Naive thymus-derived CD4-positive, alpha-beta T cell (primary cell): ENCODE data around the gene PCBP3. TPM values are rescaled to one million over a fixed set of nuclear protein-coding genes. Genes with fewer than 3 reads are reported as not detected.

ENCODE experiments used
- ATAC-seq: fragments of 150-1000 bp; cut with Tn5 transposase; 2 replicates; pipeline ENCODE4 v1.10.0; 2021; ENCODE audit warnings: mild to moderate bottlenecking, moderate library complexity
- CTCF ChIA-PET: fragments of 350-600 bp; sonication (Branson Sonifier 250); formaldehyde crosslinking; loops from one replicate; lab custom pipeline; 2021; ENCODE audit warnings: antibody characterized with exemption; lab: Charles Lee
- POLR2A ChIA-PET: fragments of 350-600 bp; sonication (Branson Sonifier 250); formaldehyde crosslinking; loops from one replicate; lab custom pipeline; 2021; ENCODE audit warnings: antibody characterized with exemption, inconsistent platforms; lab: Charles Lee
- DNase-seq, 9 donors: peaks; one replicate each; pipeline versions ENCODE4 v3.0.0 to v3.0.0-alpha.2; 2020 to 2022; ENCODE audit warnings: mixed read lengths in 1 of 9
- H3K27ac ChIP-seq: one replicate; pipeline ENCODE4 v1.7.0; 2013; ENCODE audit warnings: mild to moderate bottlenecking, low read depth, low read length, moderate library complexity
- H3K27me3 ChIP-seq, 2 donors: one replicate each; pipeline ENCODE4 v1.7.0; 2013; ENCODE audit warnings: low read length in 2 of 2, mild to moderate bottlenecking in 2 of 2, moderate library complexity in 2 of 2; ENCODE audit not compliant: control insufficient read depth in 2 of 2, insufficient read depth in 2 of 2
- H3K36me3 ChIP-seq, 3 experiments: 1 replicate in 2 of 3; 2 replicates in 1 of 3; pipeline ENCODE4 v1.7.0; 2013; ENCODE audit warnings: low read length in 3 of 3, mild to moderate bottlenecking in 3 of 3, moderate library complexity in 1 of 3; ENCODE audit not compliant: insufficient read depth in 3 of 3, control insufficient read depth in 2 of 3
- H3K4me1 ChIP-seq, 2 donors: one replicate each; pipeline ENCODE4 v1.7.0; 2013; ENCODE audit warnings: low read length in 2 of 2, mild to moderate bottlenecking in 2 of 2, moderate library complexity in 1 of 2; ENCODE audit not compliant: control insufficient read depth in 2 of 2, insufficient read depth in 2 of 2
- H3K4me3 ChIP-seq: 2 replicates; pipeline ENCODE4 v1.7.0; 2013; ENCODE audit warnings: mild to moderate bottlenecking, low read length
- H3K9me3 ChIP-seq, 3 experiments: 1 replicate in 2 of 3; 2 replicates in 1 of 3; pipeline ENCODE4 v1.7.0; 2013; ENCODE audit warnings: low read length in 3 of 3; ENCODE audit not compliant: control insufficient read depth in 2 of 3
- H3K27ac Mint-ChIP-seq, 9 donors: one replicate each; pipeline ENCODE4 v1.8.0; 2020 to 2022; ENCODE audit warnings: mixed read lengths in 9 of 9, mild to moderate bottlenecking in 8 of 9, moderate library complexity in 5 of 9, inconsistent platforms in 2 of 9
- H3K27me3 Mint-ChIP-seq, 5 donors: one replicate each; pipeline ENCODE4 v1.8.0; 2021 to 2022; ENCODE audit warnings: mixed read lengths in 5 of 5, mild to moderate bottlenecking in 1 of 5
- H3K36me3 Mint-ChIP-seq, 5 donors: one replicate each; pipeline ENCODE4 v1.8.0; 2020 to 2022; ENCODE audit warnings: mixed read lengths in 5 of 5, mild to moderate bottlenecking in 3 of 5, inconsistent platforms in 1 of 5
- H3K4me1 Mint-ChIP-seq, 7 donors: one replicate each; pipeline ENCODE4 v1.8.0; 2020 to 2022; ENCODE audit warnings: mixed read lengths in 7 of 7, mild to moderate bottlenecking in 3 of 7, inconsistent platforms in 1 of 7
- H3K4me3 Mint-ChIP-seq, 10 donors: one replicate each; pipeline ENCODE4 v1.8.0; 2020 to 2022; ENCODE audit warnings: mild to moderate bottlenecking in 10 of 10, mixed read lengths in 10 of 10, moderate library complexity in 6 of 10, inconsistent platforms in 2 of 10
- H3K9me3 Mint-ChIP-seq, 11 donors: one replicate each; pipeline ENCODE4 v1.8.0; 2020 to 2022; ENCODE audit warnings: mixed read lengths in 11 of 11, mild to moderate bottlenecking in 4 of 11, inconsistent platforms in 1 of 11, moderate library complexity in 1 of 11
- intact Hi-C, 2 donors: fragments of 100-400 bp; cut with micrococcal nuclease; formaldehyde crosslinking; loops; one replicate each; pipeline ENCODE4 v1.15.1; 2023
- polyA plus RNA-seq, 2 donors: library from polyadenylated mRNA; unstranded; fragments of 300-500 nt; fragmentation: Illumina TruSeq; gene quantifications; one replicate each; pipeline ENCODE4 v1.2.3, GENCODE V29; 2021
- total RNA-seq, 6 experiments: library from RNA in 5 of 6; stranded (reverse) in 5 of 6; gene quantifications; 1 replicate in 5 of 6; 2 replicates in 1 of 6; pipeline ENCODE4 v1.2.3 and lab custom pipeline; 2021 to 2026

PCBP3 gene
- total and polyA plus RNA-seq, 7 experiments from 2014 or later, result 1.2 to 5.2 (median 1.6) TPM

DNA sequence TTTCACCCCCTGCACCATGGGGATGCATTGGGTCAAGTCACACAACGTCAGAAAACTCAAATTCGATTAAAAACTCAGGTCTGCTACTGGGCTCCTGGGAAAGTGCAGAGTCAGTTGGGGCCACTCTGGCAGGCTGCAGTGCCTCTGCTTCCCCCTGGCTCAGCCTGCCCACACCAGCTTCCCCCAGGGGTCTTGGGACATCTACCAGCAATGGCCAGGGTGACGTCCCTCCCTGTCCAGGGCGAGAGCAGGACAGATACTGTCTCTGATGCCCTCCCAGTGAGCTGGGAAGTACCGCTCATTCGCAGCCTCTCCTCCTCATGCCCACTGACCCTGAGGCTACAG is 231.9 kb downstream of the PCBP3 start:
- ATAC-seq (no peak), DNase-seq (no peak)
- ChIA-PET CTCF (no interaction called here), POLR2A (interaction anchor here (1.0 kb wide), 1 partner anchor 425 kb away, joined by 5 read pairs; no protein-coding TSS in a partner anchor)
- no peaks in the 10 kb centered on the region for H3K9me3 Mint-ChIP-seq
- Histone ChIP-seq H3K4me1 (peaks cover 0 to 7% of the 10 kb centered on the region in 2 donors), H3K9me3 (no peaks in the 10 kb centered on the region), H3K4me3 (no peak overlapping the region), H3K27ac (no peak overlapping the region), H3K27me3 (no peaks in the 10 kb centered on the region), H3K36me3 (no peaks in the 10 kb centered on the region)
- H3K27ac Mint-ChIP-seq, result no peak overlapping the region
- no peak overlapping the region for H3K4me3 Mint-ChIP-seq
- H3K27me3 Mint-ChIP-seq, result peaks cover 0 to 3% (median 0%) of the 10 kb centered on the region in 5 donors
- intact Hi-C loops, result no loop called here
- H3K36me3 Mint-ChIP-seq, result peaks cover 0 to 3% (median 0%) of the 10 kb centered on the region in 5 donors
- H3K4me1 Mint-ChIP-seq, result peaks cover 2 to 21% (median 19%) of the 10 kb centered on the region in 7 donors

DNA sequence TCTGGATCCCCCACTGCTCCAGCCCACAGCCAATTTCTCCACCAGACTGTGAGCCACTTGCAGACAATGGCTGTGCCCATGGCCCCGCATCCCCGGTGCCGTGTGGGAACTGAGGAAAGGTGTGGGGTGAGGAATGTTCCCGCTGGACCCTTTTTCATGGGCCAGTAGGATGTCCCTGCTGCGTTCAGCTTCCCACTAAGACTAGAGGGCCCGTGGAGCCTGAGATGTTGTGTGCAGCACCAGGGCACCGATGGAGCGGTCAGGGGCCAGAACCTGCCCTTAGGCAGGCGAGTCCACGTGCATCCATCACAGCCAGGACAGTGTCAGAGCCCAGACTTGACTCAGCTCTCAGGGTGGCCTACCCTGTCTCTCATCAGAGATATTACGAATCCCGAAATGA is 232.4 kb downstream of the PCBP3 start:
- intact Hi-C loops, result no loop called here
- ATAC-seq (no peak), DNase-seq (no peak)
- ChIA-PET POLR2A (no interaction called here), CTCF (no interaction called here)
- Histone ChIP-seq H3K9me3 (no peaks in the 10 kb centered on the region), H3K4me3 (no peak overlapping the region), H3K36me3 (no peaks in the 10 kb centered on the region), H3K27ac (no peak overlapping the region), H3K4me1 (peaks cover 0 to 12% of the 10 kb centered on the region in 2 donors), H3K27me3 (no peaks in the 10 kb centered on the region)
- Mint-ChIP-seq H3K9me3 (no peaks in the 10 kb centered on the region), H3K36me3 (peaks cover 0 to 3% (median 0%) of the 10 kb centered on the region in 5 donors), H3K27me3 (peaks cover 0 to 4% (median 0%) of the 10 kb centered on the region in 5 donors), H3K27ac (no peak overlapping the region), H3K4me1 (peaks cover 4 to 26% (median 24%) of the 10 kb centered on the region in 7 donors), H3K4me3 (no peak overlapping the region)

DNA sequence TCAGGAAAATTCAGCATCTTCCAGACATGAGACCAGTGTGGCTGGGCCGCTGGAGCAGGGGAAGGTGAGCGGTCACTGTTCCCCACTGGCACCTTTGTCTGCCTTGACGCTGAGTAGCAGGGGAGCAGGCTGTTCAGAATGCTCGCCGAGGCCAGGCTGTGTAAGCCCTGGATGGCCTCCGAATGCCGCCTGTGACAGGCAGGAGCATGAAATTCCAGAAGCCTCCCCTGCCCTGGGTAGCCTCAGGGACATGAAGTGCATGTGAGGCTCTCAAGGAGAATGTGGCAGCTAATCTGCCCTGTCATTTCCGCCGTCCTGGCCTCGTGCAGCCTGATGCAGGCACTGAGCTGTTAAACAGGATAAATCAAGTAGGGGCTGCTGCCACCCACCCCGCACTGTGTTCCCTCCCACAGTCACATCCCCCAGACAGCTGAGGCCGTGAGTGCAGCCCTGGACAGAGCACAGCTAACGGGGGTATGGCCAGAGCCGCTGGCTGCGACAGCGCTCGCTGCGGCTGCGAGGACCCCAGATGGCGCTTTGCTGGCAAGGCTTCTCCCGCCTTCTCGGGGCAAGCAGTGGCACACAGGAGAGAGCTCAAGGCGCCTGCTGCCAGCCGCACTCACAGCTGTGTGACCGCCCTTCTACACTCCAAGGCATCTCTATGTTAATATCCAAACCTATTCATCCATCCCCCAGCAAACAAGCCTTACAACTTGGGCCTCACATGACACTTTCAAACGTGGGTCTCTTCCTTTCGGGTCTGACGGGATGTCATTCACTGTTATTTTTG is 233.1 kb downstream of the PCBP3 start:
- H3K27ac ChIP-seq, result no peak overlapping the region
- POLR2A ChIA-PET, result no interaction called here
- CTCF ChIA-PET, result no interaction called here
- intact Hi-C loops, result no loop called here
- peaks cover 0 to 4% (median 0%) of the 10 kb centered on the region in 5 donors for H3K27me3 Mint-ChIP-seq
- H3K27me3 ChIP-seq, result no peaks in the 10 kb centered on the region
- H3K4me3 ChIP-seq, result no peak overlapping the region
- H3K36me3 Mint-ChIP-seq, result peaks cover 0 to 4% (median 0%) of the 10 kb centered on the region in 5 donors
- ATAC-seq, result no peak
- H3K9me3 ChIP-seq, result no peaks in the 10 kb centered on the region
- H3K9me3 Mint-ChIP-seq, result no peaks in the 10 kb centered on the region
- no peak overlapping the region for H3K27ac Mint-ChIP-seq
- no peak overlapping the region for H3K4me3 Mint-ChIP-seq
- H3K4me1 Mint-ChIP-seq, result peaks cover 6 to 33% (median 31%) of the 10 kb centered on the region in 7 donors
- DNase-seq, result no peak
- H3K4me1 ChIP-seq, result peaks cover 0 to 16% of the 10 kb centered on the region in 2 donors
- no peaks in the 10 kb centered on the region for H3K36me3 ChIP-seq

DNA sequence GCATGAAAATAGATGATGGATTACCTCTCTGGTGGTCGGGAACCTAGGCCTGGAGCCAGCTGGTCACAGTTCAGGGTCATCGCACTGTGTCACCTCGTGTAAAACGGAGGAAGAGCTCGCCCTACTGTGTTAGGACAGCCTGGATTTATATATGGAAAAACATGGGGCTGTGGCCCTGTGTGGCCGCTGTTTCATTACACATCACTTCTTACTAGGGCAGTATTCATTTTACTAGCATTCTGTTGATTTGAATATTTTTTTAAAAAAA is 233.6 kb downstream of the PCBP3 start:
- H3K27ac ChIP-seq, result no peak overlapping the region
- Mint-ChIP-seq H3K4me1 (peaks cover 6 to 38% (median 36%) of the 10 kb centered on the region in 7 donors), H3K36me3 (peaks cover 0 to 6% (median 0%) of the 10 kb centered on the region in 5 donors), H3K27me3 (peaks cover 0 to 4% (median 0%) of the 10 kb centered on the region in 5 donors), H3K9me3 (no peaks in the 10 kb centered on the region), H3K4me3 (no peak overlapping the region), H3K27ac (no peak overlapping the region)
- DNase-seq (no peak), ATAC-seq (no peak)
- ChIA-PET CTCF (no interaction called here), POLR2A (no interaction called here)
- no peaks in the 10 kb centered on the region for H3K36me3 ChIP-seq
- intact Hi-C loops, result no loop called here
- no peaks in the 10 kb centered on the region for H3K9me3 ChIP-seq
- no peak overlapping the region for H3K4me3 ChIP-seq
- no peaks in the 10 kb centered on the region for H3K27me3 ChIP-seq
- H3K4me1 ChIP-seq, result peaks cover 0 to 16% of the 10 kb centered on the region in 2 donors

DNA sequence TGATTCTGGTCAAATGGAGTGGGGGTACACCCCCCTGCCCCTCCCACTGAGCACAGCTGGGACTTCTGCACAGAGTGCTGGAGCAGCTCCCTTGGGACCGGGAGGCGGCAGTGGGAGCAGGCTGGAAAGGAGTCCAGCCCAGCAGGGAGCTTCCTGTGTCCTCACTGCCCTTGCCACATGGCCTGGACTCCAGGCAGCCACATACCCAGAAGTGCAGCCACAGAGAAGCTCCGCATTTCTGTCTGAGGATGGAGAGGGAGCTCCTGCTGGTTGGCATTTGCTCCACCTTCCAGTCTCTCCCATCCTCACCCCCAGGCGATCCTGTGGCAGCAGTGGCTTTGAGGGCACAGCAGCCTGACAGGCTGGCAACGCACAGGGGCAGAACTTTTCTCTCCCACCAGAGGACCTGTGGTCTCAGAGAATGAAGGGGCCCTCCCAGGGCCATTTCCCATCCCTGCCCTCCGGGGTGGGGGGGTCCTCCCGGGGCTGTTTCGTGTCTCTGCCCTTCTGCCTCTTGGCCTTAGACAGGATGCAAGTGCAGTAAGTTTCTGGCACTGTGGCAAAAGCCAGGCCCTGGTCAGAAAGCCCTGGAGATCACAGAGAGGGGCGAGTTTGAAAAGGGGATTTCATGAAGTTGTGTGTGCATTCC is 234.4 kb downstream of the PCBP3 start:
- H3K36me3 ChIP-seq, result no peaks in the 10 kb centered on the region
- CTCF ChIA-PET, result interaction anchor here (0.6 to 1.7 kb wide), 2 partner anchors 57 to 725 kb away, joined by 3 to 4 read pairs; no protein-coding TSS in a partner anchor
- intact Hi-C loops, result no loop called here
- no peak overlapping the region for H3K4me3 ChIP-seq
- DNase-seq, result no peak
- Mint-ChIP-seq H3K36me3 (peaks cover 0 to 6% (median 2%) of the 10 kb centered on the region in 5 donors), H3K27ac (no peak overlapping the region), H3K4me1 (peaks cover 6 to 46% (median 44%) of the 10 kb centered on the region in 7 donors), H3K4me3 (no peak overlapping the region), H3K27me3 (peaks cover 0 to 4% (median 0%) of the 10 kb centered on the region in 5 donors), H3K9me3 (peaks cover 0 to 8% (median 0%) of the 10 kb centered on the region in 11 donors)
- no peaks in the 10 kb centered on the region for H3K27me3 ChIP-seq
- H3K9me3 ChIP-seq, result no peaks in the 10 kb centered on the region
- peaks cover 0 to 16% of the 10 kb centered on the region in 2 donors for H3K4me1 ChIP-seq
- POLR2A ChIA-PET, result no interaction called here
- ATAC-seq, result no peak
- no peak overlapping the region for H3K27ac ChIP-seq

DNA sequence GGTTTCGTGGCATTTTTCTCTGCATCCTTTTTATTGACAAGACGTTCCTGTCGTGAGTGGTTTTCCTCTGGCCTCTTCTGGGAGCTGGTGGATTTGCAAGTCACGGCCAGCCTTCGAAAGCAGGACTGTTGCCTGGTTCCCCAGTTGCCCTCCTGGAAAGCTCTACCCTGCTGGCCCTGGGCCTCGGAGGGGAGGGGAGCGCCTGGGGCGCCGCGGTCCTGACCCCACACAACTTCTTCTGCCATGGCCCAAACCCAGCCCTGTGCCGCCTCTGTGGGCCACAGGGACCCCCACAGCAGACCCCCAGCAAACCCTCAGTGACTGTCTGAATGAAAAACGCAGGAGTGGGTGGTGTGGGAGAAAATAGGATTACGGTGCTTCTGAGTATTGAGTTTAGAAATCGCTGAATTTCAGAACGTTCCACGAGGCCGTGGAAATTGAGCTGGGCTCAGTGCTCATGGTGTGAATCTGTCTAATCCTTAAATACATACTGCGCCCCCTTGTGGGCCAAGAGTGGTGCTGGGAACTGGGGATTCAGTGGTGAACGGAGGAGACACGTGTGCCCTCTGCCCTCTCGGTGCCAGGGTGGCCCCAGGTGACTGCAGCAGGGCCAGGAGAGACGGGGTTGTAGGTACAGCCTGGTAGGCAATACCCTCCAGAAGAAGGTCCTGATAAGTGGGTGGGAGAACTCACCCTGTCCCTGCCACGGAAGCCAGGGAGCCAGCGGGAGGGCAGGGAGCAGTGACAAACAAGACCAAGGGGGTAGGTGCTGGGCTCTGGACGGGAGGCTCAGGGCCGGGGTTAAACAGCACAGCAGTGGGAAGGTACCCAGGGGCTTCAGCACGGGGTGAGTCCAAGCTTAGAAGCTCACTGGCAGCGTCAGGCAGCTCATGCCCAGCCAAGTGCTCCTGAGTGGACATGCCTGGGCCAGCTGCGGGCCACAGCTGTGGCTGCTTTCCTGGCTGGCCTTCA is 236.9 kb downstream of the PCBP3 start:
- Mint-ChIP-seq H3K4me1 (peaks cover 16 to 68% (median 61%) of the 10 kb centered on the region in 7 donors), H3K27ac (peak overlapping the region; percentile 22 to 84 (median 73)), H3K36me3 (peaks cover 0 to 7% (median 4%) of the 10 kb centered on the region in 5 donors), H3K27me3 (peaks cover 0 to 4% (median 0%) of the 10 kb centered on the region in 5 donors), H3K4me3 (peak overlapping the region in 8 of 10 donors; percentile 34 to 69 (median 55)), H3K9me3 (peaks cover 0 to 16% (median 3%) of the 10 kb centered on the region in 11 donors)
- POLR2A ChIA-PET, result interaction anchor here (0.8 kb wide), 1 partner anchor 9 kb away, joined by 3 read pairs; no protein-coding TSS in a partner anchor
- H3K9me3 ChIP-seq, result peaks cover 0 to 3% (median 0%) of the 10 kb centered on the region in 3 experiments
- peaks cover 8 to 23% of the 10 kb centered on the region in 2 donors for H3K4me1 ChIP-seq
- H3K36me3 ChIP-seq, result no peaks in the 10 kb centered on the region
- ATAC-seq (peak; percentile 90), DNase-seq (peak; percentile 42 to 76 (median 62))
- no peaks in the 10 kb centered on the region for H3K27me3 ChIP-seq
- CTCF ChIA-PET, result interaction anchor here (1.1 to 1.8 kb wide), 6 partner anchors 9 to 277 kb away, joined by 3 to 7 read pairs (median 3); no protein-coding TSS in a partner anchor
- H3K27ac ChIP-seq, result no peak overlapping the region
- intact Hi-C loops, result loop anchor here in 1 of 2 donors (1.0 kb wide), 1 partner anchor 43 kb away; no protein-coding TSS in a partner anchor
- no peak overlapping the region for H3K4me3 ChIP-seq
